Measurements from ENCODE around the gene SLC2A13.
"Not testable (repeated sequence)": the region's sequence is repeated elsewhere in the genome, so short reads cannot be mapped to it uniquely, and the experiment has no call there.

Gene SLC2A13

GRCh38 chr12:39746151-39746550 is 359.7 kb downstream of the SLC2A13 start:
- not testable (repeated sequence) for DNase-seq (ENCODE audit: low read depth)

- DNase-seq (ENCODE audit: low read depth), result no peak
Measured at GRCh38 chr12:39743655-39744054, 362.2 kb downstream of the SLC2A13 start.

DNA sequence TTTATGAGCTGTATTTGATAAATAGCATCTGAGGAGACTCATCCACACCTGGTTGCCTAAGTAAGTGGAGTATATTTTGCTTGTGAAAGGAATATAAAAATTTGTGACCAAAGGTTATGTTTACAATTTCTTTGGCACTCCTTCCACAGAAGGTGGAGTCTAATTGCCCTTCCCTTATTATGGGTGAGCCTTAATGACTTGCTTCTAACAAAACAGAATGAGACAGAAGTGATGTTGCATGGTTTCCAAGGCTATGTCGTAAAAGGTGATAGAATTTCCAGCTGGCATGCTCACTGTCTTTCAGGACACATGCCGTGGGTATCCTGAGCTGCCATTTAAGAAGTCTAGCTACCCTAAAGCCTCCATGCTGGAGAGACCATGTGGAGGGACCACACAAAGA is 369.5 kb downstream of the SLC2A13 start:
- DNase-seq (ENCODE audit: low read depth), result no peak

DNA sequence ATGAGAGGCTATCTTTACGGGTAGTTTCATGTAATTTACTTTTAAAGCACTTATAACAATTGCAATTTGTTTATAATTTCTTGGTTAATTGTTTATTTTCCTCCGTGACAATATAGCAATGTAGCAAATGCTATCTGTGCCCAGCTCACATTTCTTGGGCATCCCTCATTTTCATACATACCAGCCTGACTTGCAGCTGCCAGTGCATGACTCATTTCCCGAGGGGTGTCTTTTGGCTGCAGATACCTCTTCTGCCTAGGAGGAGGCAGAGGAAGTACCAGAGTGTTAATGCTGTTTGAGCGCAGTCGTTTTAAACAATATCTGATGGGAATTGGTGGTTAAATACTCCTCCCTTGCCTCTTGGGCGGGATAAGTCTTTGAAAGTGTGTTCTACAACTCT is 382.1 kb downstream of the SLC2A13 start:
- DNase-seq (ENCODE audit: low read depth), result peak; percentile 19

DNA sequence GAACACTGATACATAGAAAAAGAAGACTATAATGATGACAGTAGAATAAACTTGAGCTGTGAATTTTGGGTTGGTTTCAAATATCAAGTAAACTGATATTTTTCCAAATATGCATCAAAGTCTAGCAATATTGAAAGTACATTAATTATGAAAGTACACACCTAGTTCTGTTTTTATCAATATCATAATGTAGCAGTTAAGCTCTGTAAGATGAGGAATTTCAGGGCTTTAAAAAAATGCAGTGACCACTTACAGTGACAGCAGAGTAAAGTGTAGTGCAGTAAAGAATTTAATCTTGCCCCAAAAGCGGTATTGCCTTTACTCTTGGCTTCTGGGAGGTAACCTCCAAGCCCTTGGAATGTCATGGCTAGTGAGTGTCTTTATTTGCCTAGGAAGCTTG is 383.4 kb downstream of the SLC2A13 start:
- no peak for DNase-seq (ENCODE audit: low read depth)

GRCh38 chr12:39713552-39713951 is 392.3 kb downstream of the SLC2A13 start:
- DNase-seq (ENCODE audit: low read depth), result no peak

DNA sequence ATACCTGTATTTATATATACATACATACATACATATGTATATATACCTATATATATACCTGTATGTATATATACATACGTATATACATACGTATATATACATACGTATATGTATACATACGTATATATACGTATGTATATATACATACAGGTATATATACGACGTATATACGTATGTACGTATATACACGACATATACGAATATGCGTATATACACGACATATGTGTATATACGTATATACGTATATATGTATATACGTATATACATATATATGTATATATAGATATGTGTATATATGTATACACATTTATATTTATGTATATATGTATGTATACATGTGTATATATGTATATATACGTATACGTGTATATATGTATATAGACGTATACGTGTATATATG is 393.5 kb downstream of the SLC2A13 start:
- DNase-seq (ENCODE audit: low read depth), result no peak

Data from EH (cell line).